DOHH2 (cell line): Measurements from ENCODE around the gene SIGLEC12.

Experiments used
- H3F3A ChIP-seq: fragments of 200-600 bp; sonication (generic), shearing (Covaris generic); 2 replicates; pipeline ENCODE4 v1.6.0; 2016; ENCODE audit warnings: antibody characterized with exemption, mild to moderate bottlenecking; ENCODE audit not compliant: control insufficient read depth, insufficient read depth
- H3K27ac ChIP-seq: fragments of 200-600 bp; sonication (generic); 2 replicates; pipeline ENCODE4 v1.5.1; 2014; ENCODE audit warnings: low read depth, mild to moderate bottlenecking, low read length, moderate library complexity
- H3K27me3 ChIP-seq: fragments of 200-600 bp; sonication (generic); 2 replicates; pipeline ENCODE4 v1.6.1; 2014; ENCODE audit warnings: mild to moderate bottlenecking, low read length, mixed read lengths; ENCODE audit not compliant: control insufficient read depth
- H3K36me3 ChIP-seq: fragments of 200-600 bp; sonication (generic); 2 replicates; pipeline ENCODE4 v1.6.1; 2014; ENCODE audit warnings: mild to moderate bottlenecking, low read length, moderate library complexity, mixed read lengths; ENCODE audit not compliant: control insufficient read depth
- H3K4me1 ChIP-seq: fragments of 200-600 bp; sonication (generic); 2 replicates; pipeline ENCODE4 v1.6.1; 2014; ENCODE audit warnings: mild to moderate bottlenecking, low read length, mixed read lengths; ENCODE audit not compliant: control insufficient read depth
- H3K4me2 ChIP-seq: fragments of 200-600 bp; sonication (generic); 2 replicates; pipeline ENCODE4 v1.6.0; 2014; ENCODE audit warnings: mild to moderate bottlenecking, low read length, moderate library complexity
- H3K4me3 ChIP-seq: fragments of 200-600 bp; sonication (generic); 2 replicates; pipeline ENCODE4 v1.5.1; 2014; ENCODE audit warnings: mild to moderate bottlenecking, low read length, mixed read lengths
- H3K79me2 ChIP-seq: fragments of 200-600 bp; sonication (generic); 2 replicates; pipeline ENCODE4 v1.6.1; 2014; ENCODE audit warnings: mild to moderate bottlenecking, low read length, mixed read lengths; ENCODE audit not compliant: control insufficient read depth
- H3K9me2 ChIP-seq: fragments of 200-600 bp; sonication (generic); replicated peaks from 2 replicates; pipeline ENCODE4 v1.6.1; 2014; ENCODE audit warnings: mild to moderate bottlenecking, low read length, mixed read lengths; ENCODE audit not compliant: control insufficient read depth
- H3K9me3 ChIP-seq: fragments of 200-600 bp; sonication (generic); 2 replicates; pipeline ENCODE4 v1.6.1; 2014; ENCODE audit warnings: antibody characterized with exemption, low read length, mixed read lengths; ENCODE audit not compliant: control insufficient read depth, insufficient read depth
- H4K20me1 ChIP-seq: fragments of 200-600 bp; sonication (generic); 2 replicates; pipeline ENCODE4 v1.6.0; 2014; ENCODE audit warnings: low read depth, mild to moderate bottlenecking, antibody characterized with exemption, low read length, moderate library complexity; ENCODE audit not compliant: control insufficient read depth, insufficient read depth
- CTCF ChIP-seq: fragments of 200-600 bp; sonication (generic); IDR thresholded peaks from one replicate; pipeline ENCODE4 v1.5.1; 2014; ENCODE audit warnings: antibody characterized with exemption, mild to moderate bottlenecking, low read depth, low read length; ENCODE audit not compliant: poor library complexity, severe bottlenecking
- EZH2phosphoT487 ChIP-seq: fragments of 200-600 bp; sonication (generic); IDR thresholded peaks from 2 replicates; pipeline ENCODE4 v1.6.1; 2017; ENCODE audit warnings: borderline replicate concordance, mild to moderate bottlenecking, antibody characterized with exemption, low read length, moderate library complexity, mixed read lengths

SIGLEC12 gene

GRCh38 chr19:51485960-51486660, 15.5 kb downstream of the SIGLEC12 start:
- Histone ChIP-seq H3K4me1 (no peaks in the 10 kb centered on the region), H3K4me3 (no peak overlapping the region), H4K20me1 (no peaks in the 10 kb centered on the region), H3K9me3 (no peaks in the 10 kb centered on the region), H3K27me3 (no peaks in the 10 kb centered on the region), H3F3A (no peaks in the 10 kb centered on the region), H3K9me2 (no peaks in the 10 kb centered on the region), H3K79me2 (no peaks in the 10 kb centered on the region), H3K4me2 (no peak overlapping the region), H3K27ac (no peak overlapping the region), H3K36me3 (no peaks in the 10 kb centered on the region)
- TF ChIP-seq EZH2phosphoT487 (no peak), CTCF (no peak)

- TF ChIP-seq CTCF: no peak
- no peak for TF ChIP-seq EZH2phosphoT487
- H3K4me2 ChIP-seq: no peak overlapping the region
- no peaks in the 10 kb centered on the region for H3K36me3 ChIP-seq
- no peaks in the 10 kb centered on the region for H3F3A ChIP-seq
- H3K27ac ChIP-seq: no peak overlapping the region
- no peaks in the 10 kb centered on the region for H3K4me1 ChIP-seq
- H3K9me2 ChIP-seq: no peaks in the 10 kb centered on the region
- H3K27me3 ChIP-seq: no peaks in the 10 kb centered on the region
- no peaks in the 10 kb centered on the region for H3K79me2 ChIP-seq
- H3K4me3 ChIP-seq: no peak overlapping the region
- no peaks in the 10 kb centered on the region for H4K20me1 ChIP-seq
- H3K9me3 ChIP-seq: no peaks in the 10 kb centered on the region
These were observed 21.0 kb downstream of the SIGLEC12 start for GRCh38 chr19:51480590-51480989.

GRCh38 chr19:51479531-51480331, 21.9 kb downstream of the SIGLEC12 start:
- Histone ChIP-seq H3K4me2 (no peak overlapping the region), H3K9me2 (no peaks in the 10 kb centered on the region), H3K36me3 (no peaks in the 10 kb centered on the region), H3K27ac (no peak overlapping the region), H4K20me1 (no peaks in the 10 kb centered on the region), H3K4me1 (no peaks in the 10 kb centered on the region), H3K9me3 (no peaks in the 10 kb centered on the region), H3K79me2 (no peaks in the 10 kb centered on the region), H3F3A (no peaks in the 10 kb centered on the region), H3K4me3 (no peak overlapping the region), H3K27me3 (peaks cover 1% of the 10 kb centered on the region; the same call in 1 of the 2 replicates)
- TF ChIP-seq CTCF: no peak
- TF ChIP-seq EZH2phosphoT487: no peak
